Thyroid gland (tissue), 4 donors: ENCODE measurements around the gene TBC1D22B.

Experiments used
- POLR2A ChIP-seq, 2 donors: fragments of 450-650 bp; IDR thresholded peaks; one replicate each; pipeline ENCODE4 v1.6.1; 2017; ENCODE audit warnings: antibody characterized with exemption in 2 of 2, mild to moderate bottlenecking in 2 of 2, moderate library complexity in 1 of 2
- TF ChIP-seq, protein P1 (sequence below), 6 experiments: fragments of 200-600 bp in 3 of 6; fragments of 450-650 bp in 3 of 6; sonication (generic) in 3 of 6; IDR thresholded peaks; one replicate each; pipeline ENCODE4 v1.5.1; 2016 to 2019; ENCODE audit warnings: antibody characterized with exemption in 6 of 6, mild to moderate bottlenecking in 2 of 6, inconsistent platforms in 1 of 6, moderate library complexity in 1 of 6

DNA sequence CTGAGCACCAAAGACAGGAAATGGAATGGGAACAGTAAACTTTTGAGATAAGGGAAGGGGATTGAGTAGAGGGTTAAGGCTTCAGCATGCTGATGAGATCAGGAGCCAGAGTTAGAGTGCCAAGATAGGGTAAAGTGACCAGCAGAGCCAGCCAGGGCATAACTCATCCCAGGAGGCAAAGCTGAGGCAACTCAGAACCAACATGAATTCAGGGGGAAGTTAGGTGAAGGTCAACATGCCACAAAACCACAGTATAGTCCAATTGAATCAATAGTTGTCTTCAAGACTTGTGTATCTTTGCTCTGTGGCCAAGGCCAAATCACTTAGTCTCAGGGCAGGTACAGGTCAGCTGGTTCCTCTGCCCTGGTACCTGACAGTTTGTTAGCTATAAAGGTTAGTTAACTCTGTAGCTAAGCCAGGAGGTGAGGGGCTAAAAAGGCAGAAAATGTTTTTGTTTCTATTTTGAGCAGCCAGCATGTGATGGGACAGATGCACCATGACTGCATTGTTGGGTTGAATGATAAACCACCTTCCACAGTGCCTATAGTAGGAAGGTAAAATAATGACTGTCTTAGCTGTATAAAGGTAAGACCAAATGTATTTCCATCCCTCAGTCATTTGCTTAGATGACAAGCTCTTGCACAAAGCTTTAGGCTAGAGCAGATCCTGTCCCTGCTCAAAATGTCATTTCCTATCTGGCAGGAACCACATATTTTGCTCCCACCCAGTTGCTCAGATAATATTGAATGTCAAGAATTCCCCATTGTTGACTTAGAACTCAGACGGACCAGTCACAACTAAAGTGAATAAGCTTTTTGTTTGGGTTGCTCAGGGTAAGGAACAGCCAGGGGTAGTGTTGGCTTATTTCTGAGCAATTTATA, 112.0 kb downstream of the TBC1D22B start:
- TF ChIP-seq, protein P1, sequence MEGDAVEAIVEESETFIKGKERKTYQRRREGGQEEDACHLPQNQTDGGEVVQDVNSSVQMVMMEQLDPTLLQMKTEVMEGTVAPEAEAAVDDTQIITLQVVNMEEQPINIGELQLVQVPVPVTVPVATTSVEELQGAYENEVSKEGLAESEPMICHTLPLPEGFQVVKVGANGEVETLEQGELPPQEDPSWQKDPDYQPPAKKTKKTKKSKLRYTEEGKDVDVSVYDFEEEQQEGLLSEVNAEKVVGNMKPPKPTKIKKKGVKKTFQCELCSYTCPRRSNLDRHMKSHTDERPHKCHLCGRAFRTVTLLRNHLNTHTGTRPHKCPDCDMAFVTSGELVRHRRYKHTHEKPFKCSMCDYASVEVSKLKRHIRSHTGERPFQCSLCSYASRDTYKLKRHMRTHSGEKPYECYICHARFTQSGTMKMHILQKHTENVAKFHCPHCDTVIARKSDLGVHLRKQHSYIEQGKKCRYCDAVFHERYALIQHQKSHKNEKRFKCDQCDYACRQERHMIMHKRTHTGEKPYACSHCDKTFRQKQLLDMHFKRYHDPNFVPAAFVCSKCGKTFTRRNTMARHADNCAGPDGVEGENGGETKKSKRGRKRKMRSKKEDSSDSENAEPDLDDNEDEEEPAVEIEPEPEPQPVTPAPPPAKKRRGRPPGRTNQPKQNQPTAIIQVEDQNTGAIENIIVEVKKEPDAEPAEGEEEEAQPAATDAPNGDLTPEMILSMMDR (IDR thresholded peaks at IDR 0.05): no peak
- no peak for TF ChIP-seq POLR2A (IDR thresholded peaks at IDR 0.05)
